H1 (cell line): ENCODE measurements around the gene RPS6KA2. TPM values are rescaled to one million over a fixed set of nuclear protein-coding genes. Genes with fewer than 3 reads are reported as not detected.

ENCODE experiments used
- CTCF ChIA-PET: fragments of 300-600 bp; sonication (Branson Sonifier 250); formaldehyde crosslinking; loops from one replicate; lab custom pipeline; 2021; ENCODE audit not compliant: partially characterized antibody; lab: Charles Lee
- POLR2A ChIA-PET: fragments of 300-600 bp; sonication (Branson Sonifier 250); formaldehyde crosslinking; loops from one replicate; lab custom pipeline; 2021; ENCODE audit warnings: inconsistent platforms; ENCODE audit not compliant: partially characterized antibody; lab: Charles Lee
- DNase-seq, 2 experiments: peaks; one replicate each; pipeline versions ENCODE4 v3.0.0 to v3.0.0-alpha.2; 2010 to 2022; ENCODE audit warnings: low spot score in 2 of 2, low read depth in 1 of 2, mixed read lengths in 1 of 2
- FAIRE-seq: peaks from 2 replicates; lab custom pipeline; 2011; peaks lifted over from hg19 to GRCh38; lab: Jason Lieb, UNC
- H2AFZ ChIP-seq: 2 replicates; pipeline ENCODE4 v1.8.1; 2012; ENCODE audit warnings: low read length, inconsistent platforms
- H2AK5ac ChIP-seq: 2 replicates; pipeline ENCODE4 v1.6.1; 2013; ENCODE audit warnings: low read depth, low read length
- H2BK120ac ChIP-seq: replicated peaks from 2 replicates; pipeline ENCODE3; 2013; ENCODE audit warnings: low read depth, low read length, inconsistent platforms
- H2BK12ac ChIP-seq: 2 replicates; pipeline ENCODE4 v1.6.1; 2013; ENCODE audit warnings: low read depth, low read length
- H2BK15ac ChIP-seq: 2 replicates; pipeline ENCODE4 v1.6.1; 2013; ENCODE audit warnings: low read length
- H2BK20ac ChIP-seq: 2 replicates; pipeline ENCODE4 v1.6.1; 2013; ENCODE audit warnings: low read length
- H2BK5ac ChIP-seq: 2 replicates; pipeline ENCODE4 v1.6.1; 2013; ENCODE audit warnings: low read depth, low read length
- H3K14ac ChIP-seq: 2 replicates; pipeline ENCODE4 v1.6.1; 2013; ENCODE audit warnings: inconsistent platforms; ENCODE audit not compliant: insufficient read length
- H3K18ac ChIP-seq: 2 replicates; pipeline ENCODE4 v1.6.1; 2013; ENCODE audit warnings: low read length; ENCODE audit errors: extremely low read depth
- H3K23ac ChIP-seq: 2 replicates; pipeline ENCODE4 v1.6.1; 2013; ENCODE audit warnings: inconsistent platforms; ENCODE audit not compliant: insufficient read length
- H3K23me2 ChIP-seq: 2 replicates; pipeline ENCODE4 v1.6.1; 2013; ENCODE audit warnings: low read depth, low read length
- H3K27ac ChIP-seq: 2 replicates; pipeline ENCODE4 v1.6.1; 2011; ENCODE audit warnings: low read depth, low read length, inconsistent platforms
- H3K27me3 ChIP-seq, 4 experiments: replicated peaks in 1 of 4; 1 replicate in 1 of 4; 2 replicates in 3 of 4; pipeline versions ENCODE4 v1.6.1 to v1.8.1; 2011 to 2013; ENCODE audit warnings: low read length in 3 of 4, mild to moderate bottlenecking in 3 of 4, inconsistent platforms in 2 of 4, mixed read lengths in 2 of 4, moderate library complexity in 1 of 4; ENCODE audit not compliant: control insufficient read depth in 3 of 4, insufficient read depth in 3 of 4; ENCODE audit errors: extremely low read depth in 1 of 4
- H3K36me3 ChIP-seq, 4 experiments: 2 replicates each; pipeline versions ENCODE4 v1.6.1 to v1.8.1; 2011 to 2013; ENCODE audit warnings: mild to moderate bottlenecking in 4 of 4, low read length in 3 of 4, moderate library complexity in 2 of 4, control low read depth in 1 of 4, inconsistent platforms in 1 of 4; ENCODE audit not compliant: insufficient read depth in 4 of 4, control insufficient read depth in 2 of 4
- H3K4ac ChIP-seq: replicated peaks from 2 replicates; pipeline ENCODE3; 2013; ENCODE audit warnings: low read length, low read depth, mixed read lengths, inconsistent platforms; ENCODE audit not compliant: insufficient read length
- H3K4me1 ChIP-seq, 4 experiments: replicated peaks in 1 of 4; 1 replicate in 1 of 4; 2 replicates in 3 of 4; pipeline versions ENCODE4 v1.6.1 to v1.8.1; 2011 to 2013; ENCODE audit warnings: low read length in 3 of 4, inconsistent platforms in 2 of 4, mixed read lengths in 1 of 4; ENCODE audit not compliant: insufficient read depth in 4 of 4, control insufficient read depth in 3 of 4
- H3K4me2 ChIP-seq, 2 experiments: 2 replicates each; pipeline versions ENCODE4 v1.6.1 to v1.8.1; 2011 to 2013; ENCODE audit warnings: low read depth in 2 of 2, low read length in 2 of 2, control low read depth in 1 of 2, inconsistent platforms in 1 of 2, mild to moderate bottlenecking in 1 of 2; ENCODE audit not compliant: insufficient read depth in 1 of 2
- H3K4me3 ChIP-seq, 4 experiments: fragments of 200-600, 300-600 bp in 1 of 4; sonication (generic), shearing (Covaris generic), sonication (Bioruptor Twin) in 1 of 4; 2 replicates each; pipeline versions ENCODE4 v1.5.1 to v1.8.1; 2011 to 2016; ENCODE audit warnings: low read length in 4 of 4, low read depth in 3 of 4, control low read depth in 2 of 4, inconsistent platforms in 2 of 4, mild to moderate bottlenecking in 2 of 4, mixed read lengths in 1 of 4, moderate library complexity in 1 of 4; ENCODE audit not compliant: insufficient read depth in 2 of 4; ENCODE audit errors: extremely low read depth in 1 of 4
- H3K56ac ChIP-seq: replicated peaks from 2 replicates; pipeline ENCODE3; 2013; ENCODE audit warnings: low read depth, mild to moderate bottlenecking, mixed read lengths, low read length, inconsistent platforms; ENCODE audit not compliant: insufficient read length
- H3K79me1 ChIP-seq: 2 replicates; pipeline ENCODE4 v1.6.1; 2013; ENCODE audit warnings: low read depth, low read length, control low read depth
- H3K79me2 ChIP-seq, 2 experiments: 2 replicates each; pipeline versions ENCODE4 v1.6.1 to v1.8.1; 2012 to 2013; ENCODE audit warnings: low read length in 2 of 2, mild to moderate bottlenecking in 2 of 2, inconsistent platforms in 1 of 2; ENCODE audit not compliant: insufficient read depth in 2 of 2, control insufficient read depth in 1 of 2
- H3K9ac ChIP-seq, 4 experiments: replicated peaks in 1 of 4; 1 replicate in 1 of 4; 2 replicates in 3 of 4; pipeline versions ENCODE4 v1.6.1 to v1.8.1; 2011 to 2013; ENCODE audit warnings: low read depth in 3 of 4, low read length in 3 of 4, control low read depth in 2 of 4, mild to moderate bottlenecking in 2 of 4, moderate library complexity in 2 of 4, inconsistent platforms in 1 of 4; ENCODE audit errors: extremely low read depth in 1 of 4
- H3K9me3 ChIP-seq, 2 experiments: 2 replicates each; pipeline versions ENCODE4 v1.6.1 to v1.8.1; 2012 to 2013; ENCODE audit warnings: mild to moderate bottlenecking in 2 of 2, moderate library complexity in 2 of 2, control low read depth in 1 of 2, inconsistent platforms in 1 of 2, low read depth in 1 of 2, low read length in 1 of 2, mixed read lengths in 1 of 2; ENCODE audit not compliant: insufficient read depth in 2 of 2
- H4K20me1 ChIP-seq, 2 experiments: replicated peaks in 1 of 2; 2 replicates each; pipeline versions ENCODE3 to v1.8.1; 2011 to 2013; ENCODE audit warnings: inconsistent platforms in 2 of 2, low read length in 2 of 2, mild to moderate bottlenecking in 1 of 2; ENCODE audit not compliant: insufficient read depth in 2 of 2, control insufficient read depth in 1 of 2
- H4K5ac ChIP-seq: 2 replicates; pipeline ENCODE4 v1.6.1; 2013; ENCODE audit warnings: low read length, low read depth, mixed read lengths, inconsistent platforms; ENCODE audit not compliant: insufficient read length
- H4K8ac ChIP-seq: 2 replicates; pipeline ENCODE4 v1.8.0; 2013; ENCODE audit warnings: mild to moderate bottlenecking, moderate library complexity, low read length, inconsistent platforms; ENCODE audit not compliant: insufficient read depth; ENCODE audit errors: extremely low read depth
- H4K91ac ChIP-seq: replicated peaks from 2 replicates; pipeline ENCODE3; 2013; ENCODE audit warnings: low read length, mixed read lengths, inconsistent platforms; ENCODE audit not compliant: insufficient read length
- CTBP2 ChIP-seq: IDR thresholded peaks from 2 replicates; pipeline ENCODE4 v1.7.0; 2011; ENCODE audit warnings: borderline replicate concordance, mild to moderate bottlenecking, moderate library complexity, mixed read lengths, low read length; ENCODE audit not compliant: insufficient read depth, insufficient read length
- NRF1 ChIP-seq: IDR thresholded peaks from 2 replicates; pipeline ENCODE4 v1.6.1; 2011; ENCODE audit warnings: mild to moderate bottlenecking, low read depth, low read length, improper control_type of control experiment
- POU5F1 ChIP-seq: IDR thresholded peaks from 2 replicates; pipeline ENCODE4 v1.6.1; 2011; ENCODE audit warnings: low read depth, mild to moderate bottlenecking, low read length, moderate library complexity
- TAF7 ChIP-seq: optimal IDR thresholded peaks from 2 replicates; pipeline ENCODE3; 2011; ENCODE audit warnings: low read depth, mild to moderate bottlenecking, inconsistent platforms, low read length, moderate library complexity, borderline replicate concordance
- WGBS, 2 experiments: shearing (Covaris generic) in 1 of 2; methylation state at CpG; one replicate each; pipeline versions ENCODE4 v1.1.6 to v1.1.7; 2013 to 2015; ENCODE audit warnings: low lambda C conversion rate in 2 of 2, mixed read lengths in 2 of 2, inconsistent platforms in 1 of 2, low coverage in 1 of 2, missing lambda C conversion rate in 1 of 2; ENCODE audit not compliant: insufficient replicate concordance in 2 of 2, insufficient coverage in 1 of 2, insufficient read length in 1 of 2; ENCODE audit errors: extremely low coverage in 1 of 2, missing lambda C conversion rate in 1 of 2; 5-methylcytosine and 5-hydroxymethylcytosine counted together
- polyA plus RNA-seq, 7 experiments: library from polyadenylated mRNA; depleted of rRNA in 3 of 7; stranded (reverse) in 5 of 7; unstranded in 2 of 7; fragments of >200 nt in 5 of 7; fragments of 200-250 nt in 2 of 7; gene quantifications; 1 replicate in 5 of 7; 2 replicates in 1 of 7; 4 replicates in 1 of 7; pipeline versions ENCODE4 v1.2.1 to v1.2.3, GENCODE V29; 2011 to 2013; ENCODE audit warnings: missing spikeins in 2 of 7, mixed read lengths in 2 of 7
- total RNA-seq: library from RNA; stranded (reverse); fragmentation: NEBNext Ultra II Directional; extraction: Animal tissue kit (Norgen Biotek cat#: 25700); gene quantifications from 2 replicates; pipeline ENCODE4 v1.2.1, GENCODE V29; 2021

RPS6KA2 gene
- total and polyA plus RNA-seq, 2 of the 8 experiments (the other 6 are each of a cell fraction or from before 2014, with no cell fraction given) = 8.8 to 25.7 TPM

- no peak overlapping the region for H2AFZ ChIP-seq
- no peak overlapping the region for H2BK15ac ChIP-seq
- no peak overlapping the region for H4K5ac ChIP-seq
- no peaks in the 10 kb centered on the region for H3K23me2 ChIP-seq
- no peak overlapping the region for H3K4me2 ChIP-seq
- H2BK20ac ChIP-seq = no peak overlapping the region
- no peak overlapping the region for H3K56ac ChIP-seq
- no peak overlapping the region for H3K27ac ChIP-seq
- H2BK12ac ChIP-seq = no peak overlapping the region
- 97% methylated on average over 9 of the region's 9 CpGs; no CpG with 5 or more reads in 1 of the 2 experiments for WGBS, 2 experiments
- no peak for FAIRE-seq
- no peak overlapping the region for H3K18ac ChIP-seq
- no peak overlapping the region for H3K4me3 ChIP-seq
- no peaks in the 10 kb centered on the region; a peak in 1 of 7 replicates for H3K27me3 ChIP-seq
- peaks cover 0 to 7% of the 10 kb centered on the region in 2 experiments for H4K20me1 ChIP-seq
- H4K8ac ChIP-seq = no peak overlapping the region
- no peak overlapping the region for H4K91ac ChIP-seq
- no peak overlapping the region for H2AK5ac ChIP-seq
- no peak overlapping the region for H3K14ac ChIP-seq
- no peak overlapping the region for H2BK120ac ChIP-seq
- DNase-seq = no peak
- H3K79me2 ChIP-seq = peaks cover 3 to 30% of the 10 kb centered on the region in 2 experiments; a peak in 3 of 4 replicates
- ChIA-PET POLR2A (interaction anchor here (0.8 kb wide), 1 partner anchor 21 kb away, joined by 3 read pairs; no protein-coding TSS in a partner anchor), CTCF (no interaction called here)
- no peaks in the 10 kb centered on the region for H3K9me3 ChIP-seq
- no peak for TF ChIP-seq POU5F1
- no peak for TF ChIP-seq TAF7
- no peak for TF ChIP-seq CTBP2
- no peak for TF ChIP-seq NRF1
- no peak overlapping the region for H2BK5ac ChIP-seq
- no peaks in the 10 kb centered on the region for H3K36me3 ChIP-seq
- H3K4me1 ChIP-seq = peaks cover 0 to 12% (median under 1%) of the 10 kb centered on the region in 4 experiments; a peak in 5 of 7 replicates
- H3K23ac ChIP-seq = no peak overlapping the region
- no peak overlapping the region for H3K4ac ChIP-seq
- H3K79me1 ChIP-seq = peaks cover 8% of the 10 kb centered on the region; the same call in 1 of the 2 replicates
- no peak overlapping the region for H3K9ac ChIP-seq
Measured at GRCh38 chr6:166562726-166563125, 64.3 kb downstream of the RPS6KA2 start.
